Endodermal cell (in vitro differentiated cells): ENCODE results near the gene SLC9A7. TPM values are rescaled to one million over a fixed set of nuclear protein-coding genes. Genes with fewer than 3 reads are reported as not detected.

Source experiments
- DNase-seq: peaks from one replicate; pipeline ENCODE4 v3.0.0-alpha.2; 2017
- H3K27ac ChIP-seq: 2 replicates; pipeline ENCODE4 v1.5.1; 2013; ENCODE audit warnings: mild to moderate bottlenecking, low read depth, low read length, moderate library complexity
- H3K27me3 ChIP-seq: 2 replicates; pipeline ENCODE4 v1.6.1; 2013; ENCODE audit warnings: mild to moderate bottlenecking, low read length, moderate library complexity; ENCODE audit not compliant: insufficient read depth, control insufficient read depth, poor library complexity, severe bottlenecking
- H3K36me3 ChIP-seq: 2 replicates; pipeline ENCODE4 v1.7.0; 2013; ENCODE audit warnings: mild to moderate bottlenecking, low read length, moderate library complexity; ENCODE audit not compliant: control insufficient read depth, insufficient read depth
- H3K4me1 ChIP-seq: one replicate; pipeline ENCODE4 v1.7.0; 2013; ENCODE audit warnings: low read length; ENCODE audit not compliant: control insufficient read depth, insufficient read depth
- H3K4me3 ChIP-seq: 2 replicates; pipeline ENCODE4 v1.5.1; 2013; ENCODE audit warnings: mild to moderate bottlenecking, low read length, moderate library complexity
- H3K9ac ChIP-seq: 2 replicates; pipeline ENCODE4 v1.6.1; 2013; ENCODE audit warnings: mild to moderate bottlenecking, low read length, moderate library complexity; ENCODE audit not compliant: poor library complexity, severe bottlenecking; ENCODE audit errors: extremely low read depth
- H3K9me3 ChIP-seq: 2 replicates; pipeline ENCODE4 v1.6.1; 2013; ENCODE audit warnings: mild to moderate bottlenecking, low read length, moderate library complexity; ENCODE audit not compliant: control insufficient read depth
- H3K27ac Mint-ChIP-seq: 2 replicates; pipeline ENCODE4 v1.8.0; 2020; ENCODE audit warnings: mixed read lengths
- H3K27me3 Mint-ChIP-seq: 2 replicates; pipeline ENCODE4 v1.8.0; 2021; ENCODE audit warnings: mild to moderate bottlenecking, mixed read lengths; ENCODE audit not compliant: insufficient read depth
- H3K36me3 Mint-ChIP-seq: 2 replicates; pipeline ENCODE4 v1.8.0; 2020; ENCODE audit warnings: low read depth, mixed read lengths
- H3K4me1 Mint-ChIP-seq: 2 replicates; pipeline ENCODE4 v1.8.0; 2020; ENCODE audit warnings: mixed read lengths
- H3K4me3 Mint-ChIP-seq: 2 replicates; pipeline ENCODE4 v1.8.0; 2020; ENCODE audit warnings: mild to moderate bottlenecking, moderate library complexity, mixed read lengths
- H3K9me3 Mint-ChIP-seq: 2 replicates; pipeline ENCODE4 v1.8.0; 2020; ENCODE audit warnings: mild to moderate bottlenecking, mixed read lengths
- CTCF ChIP-seq: fragments of 200-600 bp; sonication (generic); conservative IDR thresholded peaks from 2 replicates; pipeline ENCODE4 v1.5.0; 2021; ENCODE audit warnings: antibody characterized with exemption, mild to moderate bottlenecking
- WGBS, 2 experiments: methylation state at CpG; one replicate each; pipeline versions ENCODE4 v1.1.5 to v1.1.7; 2013; ENCODE audit warnings: missing lambda C conversion rate in 2 of 2, mixed read lengths in 1 of 2; ENCODE audit not compliant: insufficient coverage in 1 of 2, insufficient read length in 1 of 2; 5-methylcytosine and 5-hydroxymethylcytosine counted together
- total RNA-seq, 2 donors: library from RNA; stranded (reverse); fragmentation: NEBNext Ultra II Directional in 1 of 2; extraction: Animal tissue kit (Norgen Biotek cat#: 25700) in 1 of 2; gene quantifications; 2 replicates in 1 of 2; 3 replicates in 1 of 2; pipeline ENCODE4 v1.2.1, GENCODE V29; 2021

The SLC9A7 gene
- total RNA-seq, 2 donors from 2014 or later, result 23.7 to 25.3 TPM

- Histone ChIP-seq H3K4me1 (no peaks in the 10 kb centered on the region), H3K4me3 (no peak overlapping the region), H3K27me3 (no peaks in the 10 kb centered on the region), H3K27ac (no peak overlapping the region), H3K36me3 (peaks cover 20% of the 10 kb centered on the region), H3K9ac (no peak overlapping the region), H3K9me3 (no peaks in the 10 kb centered on the region)
- no peak for DNase-seq
- no peak for TF ChIP-seq CTCF
- Mint-ChIP-seq H3K9me3 (peaks cover 58% of the 10 kb centered on the region), H3K4me3 (no peak overlapping the region), H3K27ac (no peak overlapping the region), H3K4me1 (no peaks in the 10 kb centered on the region), H3K36me3 (peaks cover 34% of the 10 kb centered on the region), H3K27me3 (no peaks in the 10 kb centered on the region)
- 93% methylated on average over 5 of the region's 5 CpGs; no CpG with 5 or more reads in 1 of the 2 experiments for WGBS, 2 experiments
These were observed 85.1 kb downstream of the SLC9A7 start for GRCh38 chrX:46673620-46674359.

GRCh38 chrX:46670316-46670715 is 88.6 kb downstream of the SLC9A7 start:
- Mint-ChIP-seq H3K27ac (no peak overlapping the region), H3K4me1 (no peaks in the 10 kb centered on the region), H3K27me3 (no peaks in the 10 kb centered on the region), H3K4me3 (no peak overlapping the region), H3K9me3 (peaks cover 61% of the 10 kb centered on the region), H3K36me3 (peaks cover 33% of the 10 kb centered on the region)
- DNase-seq, result no peak
- WGBS, 2 experiments, result 96 to 100% methylated on average over 1 to 3 of the region's 3 CpGs
- no peak for TF ChIP-seq CTCF
- no peak overlapping the region for H3K4me3 ChIP-seq
- H3K27me3 ChIP-seq, result no peaks in the 10 kb centered on the region
- H3K9me3 ChIP-seq, result no peaks in the 10 kb centered on the region
- no peaks in the 10 kb centered on the region for H3K4me1 ChIP-seq
- H3K36me3 ChIP-seq, result peaks cover 14% of the 10 kb centered on the region
- H3K9ac ChIP-seq, result no peak overlapping the region
- H3K27ac ChIP-seq, result no peak overlapping the region

- H3K27me3 Mint-ChIP-seq, result no peaks in the 10 kb centered on the region
- no peaks in the 10 kb centered on the region for H3K4me1 Mint-ChIP-seq
- Histone ChIP-seq H3K27ac (no peak overlapping the region), H3K4me1 (no peaks in the 10 kb centered on the region), H3K9me3 (no peaks in the 10 kb centered on the region), H3K36me3 (peaks cover 8% of the 10 kb centered on the region), H3K9ac (no peak overlapping the region), H3K4me3 (no peak overlapping the region), H3K27me3 (no peaks in the 10 kb centered on the region)
- H3K4me3 Mint-ChIP-seq, result no peak overlapping the region
- no peak overlapping the region for H3K27ac Mint-ChIP-seq
- H3K36me3 Mint-ChIP-seq, result peaks cover 39% of the 10 kb centered on the region
- H3K9me3 Mint-ChIP-seq, result peaks cover 52% of the 10 kb centered on the region
- 91% methylated on average over 2 of the region's 2 CpGs; no CpG with 5 or more reads in 1 of the 2 experiments for WGBS, 2 experiments
- DNase-seq, result no peak
- no peak for TF ChIP-seq CTCF
These were observed 92.1 kb downstream of the SLC9A7 start for GRCh38 chrX:46666831-46667230.
